GM19467 (cell line): ENCODE data around the gene FAM131A.

Experiments used
- ATAC-seq: cut with Tn5 transposase; IDR thresholded peaks from one replicate; pipeline ENCODE4 v1.9.1; 2021; ENCODE audit warnings: mild to moderate bottlenecking, moderate library complexity; ENCODE audit not compliant: unreplicated experiment

FAM131A gene

GRCh38 chr3:184337399-184337714 is at the start of gene FAM131A:
Gene FAM131A, plus strand, starts transcription at chr3:184337600. Its CDS starts 31 bp downstream, at chr3:184337631.
- ATAC-seq = no peak

DNA sequence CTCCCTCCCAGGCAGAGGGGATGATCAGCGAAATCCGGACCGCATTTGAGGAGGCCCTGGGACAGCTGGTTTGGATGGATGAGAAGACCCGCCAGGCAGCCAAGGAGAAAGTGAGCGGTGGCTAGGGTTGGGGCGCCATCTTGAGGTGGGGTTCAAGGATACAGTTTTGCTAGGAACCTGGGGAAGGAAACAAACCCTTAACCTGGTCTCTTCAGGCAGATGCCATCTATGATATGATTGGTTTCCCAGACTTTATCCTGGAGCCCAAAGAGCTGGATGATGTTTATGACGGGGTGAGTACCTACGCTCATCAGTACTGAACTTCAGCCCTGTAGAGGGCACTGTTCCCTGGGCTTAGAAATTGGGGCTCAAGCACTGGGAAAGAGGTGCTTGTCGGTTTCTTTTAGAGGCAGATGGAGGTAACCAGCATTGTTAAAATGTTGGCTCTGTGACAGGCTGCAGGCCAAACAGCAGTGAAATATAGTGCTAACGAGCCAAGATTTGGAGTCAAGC is 47.9 kb upstream of the FAM131A start:
- ATAC-seq = no peak

DNA sequence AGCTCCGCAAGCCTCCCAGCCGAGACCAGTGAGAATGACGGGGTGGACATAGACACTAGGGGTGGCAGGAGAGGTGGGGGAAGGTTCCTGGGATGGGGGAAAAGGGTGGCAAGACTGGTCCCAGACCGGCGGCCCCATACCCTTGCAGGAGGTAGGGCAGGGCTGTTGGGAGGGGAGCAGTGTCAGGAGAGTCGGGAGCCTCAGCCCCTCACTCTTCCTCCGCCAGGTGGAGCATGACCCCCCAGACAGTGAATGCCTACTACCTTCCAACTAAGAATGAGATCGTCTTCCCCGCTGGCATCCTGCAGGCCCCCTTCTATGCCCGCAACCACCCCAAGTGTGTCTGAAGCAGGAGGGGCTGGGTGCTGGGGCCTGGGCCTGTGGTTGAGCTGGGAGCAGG is 47.1 kb upstream of the FAM131A start:
- no peak for ATAC-seq

- ATAC-seq = no peak
These were observed 46.2 kb upstream of the FAM131A start for GRCh38 chr3:184291044-184291737.

- ATAC-seq = no peak
These were observed 45.5 kb upstream of the FAM131A start for GRCh38 chr3:184291738-184292445.

- ATAC-seq = no peak
These were observed 41.6 kb upstream of the FAM131A start for GRCh38 chr3:184295771-184296170.

DNA sequence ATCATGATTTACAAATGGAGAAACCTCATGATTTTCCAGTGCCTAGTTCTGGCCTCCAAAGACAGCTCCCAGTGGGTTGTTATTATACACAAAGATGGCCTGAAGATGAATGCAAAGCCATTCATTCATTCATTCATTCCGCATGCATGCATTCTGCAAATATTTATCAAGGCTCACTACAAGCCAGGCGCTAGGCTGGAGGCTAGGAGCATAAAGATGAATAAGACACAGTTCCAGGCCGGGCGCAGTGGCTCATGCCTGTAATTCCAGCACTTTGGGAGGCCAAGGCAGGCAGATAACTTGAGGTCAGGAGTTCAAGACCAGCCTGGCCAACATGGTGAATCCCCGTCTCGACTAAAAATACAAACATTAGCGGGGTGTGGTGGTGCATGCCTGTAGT is 40.8 kb upstream of the FAM131A start:
- ATAC-seq = no peak

DNA sequence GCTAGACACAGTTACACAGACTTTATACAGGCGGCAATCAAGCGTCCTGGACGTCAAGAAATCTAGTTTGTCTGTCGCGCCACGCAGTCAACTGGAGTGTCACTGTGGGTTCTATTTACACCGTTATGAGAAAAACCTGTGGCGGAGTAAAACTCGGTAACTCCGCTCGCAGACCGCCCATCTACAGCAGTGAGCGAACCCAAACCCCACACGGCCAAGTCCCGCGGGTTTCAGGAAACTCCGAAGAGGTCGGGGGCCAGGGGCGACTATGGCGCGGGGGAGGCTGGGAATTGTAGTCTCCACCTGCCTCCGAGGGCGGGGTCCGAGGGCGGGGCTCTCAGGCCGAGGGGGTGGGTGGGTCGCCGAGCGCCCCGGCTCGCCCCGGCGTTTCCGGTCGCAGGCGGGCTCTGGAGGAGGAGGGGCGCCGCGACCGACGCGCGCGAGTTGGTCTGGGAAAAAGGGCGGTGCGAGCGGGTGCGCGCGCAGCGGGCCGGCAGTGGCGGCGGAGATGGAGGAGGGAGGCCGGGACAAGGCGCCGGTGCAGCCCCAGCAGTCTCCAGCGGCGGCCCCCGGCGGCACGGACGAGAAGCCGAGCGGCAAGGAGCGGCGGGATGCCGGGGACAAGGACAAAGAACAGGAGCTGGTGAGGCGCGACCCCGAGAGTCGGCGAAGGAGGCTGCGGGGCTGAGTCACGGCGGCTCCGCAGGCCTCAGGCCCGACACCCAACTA is 38.5 kb upstream of the FAM131A start, which contains the start of gene PSMD2:
TSS of gene PSMD2 (plus strand) at position 483 of the 729 bp plus-strand sequence. CDS start at position 509, 26 bp downstream.
- peak; percentile 88 for ATAC-seq

DNA sequence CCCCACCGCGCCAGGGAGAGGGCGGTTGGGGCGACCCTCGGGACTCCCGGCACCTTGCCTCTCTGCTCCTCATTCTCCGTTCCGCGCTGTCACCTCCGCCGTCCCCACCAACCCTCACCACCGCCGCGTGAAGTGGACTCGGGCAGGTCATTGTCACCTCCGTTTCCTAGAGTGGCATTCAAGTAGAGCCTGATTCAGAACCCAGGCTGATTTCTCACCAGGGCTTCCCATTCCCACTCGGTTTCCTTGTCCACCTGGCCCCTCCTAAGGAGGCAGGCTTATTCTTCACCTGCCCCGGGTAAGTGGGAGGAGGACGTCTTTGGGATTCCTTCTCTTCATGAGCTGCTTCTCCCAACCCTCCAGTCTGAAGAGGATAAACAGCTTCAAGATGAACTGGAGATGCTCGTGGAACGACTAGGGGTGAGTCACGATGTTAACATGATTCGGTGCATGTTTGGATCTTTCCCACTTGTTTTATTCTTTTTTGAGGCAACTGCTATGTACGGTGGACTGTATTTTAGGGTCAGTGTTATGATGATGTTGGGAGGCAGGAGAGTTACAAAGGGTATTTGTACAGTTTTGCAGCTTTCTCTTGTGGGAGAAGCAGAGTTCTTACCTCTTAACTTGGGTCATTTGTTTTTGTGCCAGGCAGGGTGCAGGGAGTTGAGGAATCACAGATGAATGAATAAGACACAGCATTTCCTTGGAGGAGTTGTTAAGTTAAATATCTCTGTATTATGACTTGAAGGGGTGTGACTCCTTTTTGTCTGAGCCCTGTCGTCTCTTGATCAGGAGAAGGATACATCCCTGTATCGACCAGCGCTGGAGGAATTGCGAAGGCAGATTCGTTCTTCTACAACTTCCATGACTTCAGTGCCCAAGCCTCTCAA is 37.7 kb upstream of the FAM131A start:
- no peak for ATAC-seq

DNA sequence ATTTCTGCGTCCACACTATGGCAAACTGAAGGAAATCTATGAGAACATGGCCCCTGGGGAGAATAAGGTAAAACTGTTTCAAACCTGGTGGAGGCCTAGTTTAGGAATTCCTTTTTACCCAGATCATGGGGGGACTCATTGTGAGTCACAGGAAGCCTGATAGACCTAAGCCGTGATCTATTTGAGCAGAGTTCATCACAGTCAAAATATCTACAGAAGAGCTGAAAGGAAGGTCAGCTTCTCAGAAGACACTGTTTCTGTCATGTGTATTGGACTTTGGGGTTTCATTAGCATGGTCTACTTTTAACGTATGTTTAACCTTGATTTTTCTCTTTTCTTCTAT is 37.1 kb upstream of the FAM131A start:
- ATAC-seq = no peak

GRCh38 chr3:184305577-184305976 is 31.8 kb upstream of the FAM131A start:
- ATAC-seq = no peak

- ATAC-seq = no peak
These were observed 30.9 kb upstream of the FAM131A start for GRCh38 chr3:184306341-184306972.

- no peak for ATAC-seq
These were observed 29.5 kb upstream of the FAM131A start for GRCh38 chr3:184307915-184308314.

DNA sequence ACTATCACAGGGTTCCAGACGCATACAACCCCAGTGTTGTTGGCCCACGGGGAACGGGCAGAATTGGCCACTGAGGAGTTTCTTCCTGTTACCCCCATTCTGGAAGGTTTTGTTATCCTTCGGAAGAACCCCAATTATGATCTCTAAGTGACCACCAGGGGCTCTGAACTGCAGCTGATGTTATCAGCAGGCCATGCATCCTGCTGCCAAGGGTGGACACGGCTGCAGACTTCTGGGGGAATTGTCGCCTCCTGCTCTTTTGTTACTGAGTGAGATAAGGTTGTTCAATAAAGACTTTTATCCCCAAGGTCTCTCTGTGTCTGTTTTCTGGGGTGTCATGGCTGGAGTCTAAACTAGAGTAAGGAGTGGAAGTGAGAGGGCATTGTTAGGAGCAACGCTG is 28.7 kb upstream of the FAM131A start:
- ATAC-seq = no peak

DNA sequence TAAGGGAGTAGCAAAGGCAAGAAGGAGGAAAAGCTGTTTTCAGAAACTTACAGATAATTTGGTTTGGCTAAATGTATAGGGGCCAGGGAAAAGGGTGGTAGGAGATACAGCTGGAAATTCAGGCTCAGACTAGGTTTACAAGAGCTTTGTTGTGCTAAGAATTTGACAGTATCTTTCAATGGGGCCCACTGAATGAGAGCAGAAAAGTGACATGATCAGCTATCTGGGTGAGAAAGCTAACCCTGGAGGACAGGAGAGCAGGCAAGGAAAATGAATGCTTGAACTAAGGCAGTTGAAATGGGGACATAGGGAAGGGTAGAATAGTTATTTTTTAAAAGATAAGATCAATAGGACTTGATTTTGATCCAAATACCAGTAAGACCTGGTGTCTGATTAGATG is 25.8 kb upstream of the FAM131A start:
- ATAC-seq = no peak

DNA sequence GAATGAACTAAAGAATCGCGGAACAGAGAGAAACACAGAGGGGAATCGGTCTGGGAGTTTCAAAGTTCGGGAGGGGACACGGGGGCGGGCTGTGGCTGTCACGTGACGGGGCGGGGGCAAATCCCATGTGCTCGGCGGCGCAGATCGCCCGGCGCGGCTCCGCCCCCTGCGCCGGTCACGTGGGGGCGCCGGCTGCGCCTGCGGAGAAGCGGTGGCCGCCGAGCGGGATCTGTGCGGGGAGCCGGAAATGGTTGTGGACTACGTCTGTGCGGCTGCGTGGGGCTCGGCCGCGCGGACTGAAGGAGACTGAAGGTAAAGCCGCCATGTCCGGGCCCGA is 23.1 kb upstream of the FAM131A start, which contains the start of gene EIF4G1:
TSS of gene EIF4G1 (plus strand) at position 244 of the 337 bp plus-strand sequence. CDS start 1,191 bp downstream, outside the sequence.
- ATAC-seq = peak; percentile 85

DNA sequence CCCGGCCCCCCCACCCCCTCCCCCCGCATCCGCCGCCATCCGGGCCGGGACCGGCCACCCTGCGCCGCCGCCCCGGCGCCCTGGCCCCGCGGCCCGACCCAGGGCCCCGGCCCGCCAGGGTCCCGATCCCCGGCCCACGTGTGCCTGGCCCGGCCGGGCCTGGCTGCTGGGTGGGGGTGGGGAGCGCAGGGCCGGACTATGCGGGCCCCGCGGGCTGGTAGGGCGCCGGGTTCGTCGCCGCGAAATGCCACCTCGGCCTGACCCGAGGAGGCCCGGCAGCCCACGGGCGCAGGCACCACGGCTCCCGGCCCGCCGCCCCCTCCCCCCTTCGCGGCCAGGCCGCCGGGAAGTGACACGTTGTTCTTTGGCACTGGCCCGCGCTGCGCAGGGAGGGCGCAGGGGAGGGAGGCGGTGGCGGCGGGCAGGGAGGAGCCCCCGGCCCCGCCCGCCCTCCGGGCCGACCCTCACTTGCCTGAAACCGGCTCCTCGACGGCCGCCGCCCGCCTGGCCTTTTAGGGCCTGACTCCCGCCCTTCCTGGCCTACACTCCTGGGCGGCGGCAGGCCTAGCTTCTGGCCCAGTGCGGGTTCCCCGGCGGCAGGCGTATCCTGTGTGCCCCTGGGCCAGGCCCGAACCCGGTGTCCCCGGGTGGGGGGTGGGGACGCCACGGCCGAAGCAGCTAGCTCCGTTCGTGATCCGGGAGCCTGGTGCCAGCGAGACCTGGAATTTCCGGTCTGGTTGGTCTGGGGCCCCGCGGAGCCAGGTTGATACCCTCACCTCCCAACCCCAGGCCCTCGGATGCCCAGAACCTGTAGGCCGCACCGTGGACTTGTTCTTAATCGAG is 22.5 kb upstream of the FAM131A start:
- ATAC-seq = peak; percentile 29

GRCh38 chr3:184315543-184315867 is 21.9 kb upstream of the FAM131A start:
- no peak for ATAC-seq

DNA sequence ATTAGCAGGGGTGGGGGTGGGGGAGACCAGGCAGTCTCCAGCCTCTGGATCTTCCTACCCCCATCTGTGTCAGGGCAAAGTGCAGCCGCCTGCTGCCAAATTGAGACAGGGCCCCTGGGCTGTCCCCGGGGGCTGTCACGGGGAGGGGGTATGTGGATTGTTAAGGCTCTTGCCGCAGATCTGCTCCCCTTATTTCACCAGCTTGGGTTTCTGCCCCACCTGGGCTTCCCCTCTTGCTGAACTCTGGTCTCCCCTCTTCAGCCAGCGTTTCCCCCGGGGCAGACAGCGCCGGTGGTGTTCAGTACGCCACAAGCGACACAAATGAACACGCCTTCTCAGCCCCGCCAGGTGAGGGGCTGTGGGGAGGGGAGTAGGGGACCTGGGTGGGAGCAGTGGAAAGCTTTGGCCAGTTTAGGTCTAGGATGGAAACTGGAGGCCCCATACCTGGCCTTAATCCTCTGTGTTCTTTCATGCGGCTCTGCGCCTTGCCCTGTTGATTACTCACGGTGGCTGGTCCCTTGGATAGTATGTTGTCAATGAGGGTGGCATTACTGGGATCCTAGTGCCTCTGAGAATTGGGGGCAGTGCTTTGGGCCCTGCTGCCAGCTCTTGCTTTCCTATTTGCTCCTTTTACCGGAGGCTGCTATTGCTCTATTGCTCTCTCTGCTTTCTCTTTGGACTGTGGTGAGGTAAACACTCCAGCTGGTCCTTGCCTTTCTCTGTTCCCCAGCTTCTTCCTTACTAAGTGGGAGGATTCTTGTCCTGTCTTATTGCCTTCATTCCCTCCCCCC is 21.3 kb upstream of the FAM131A start:
- ATAC-seq = no peak
